Mucosa of descending colon (tissue), 3 donors: ENCODE measurements around the gene FBXO2. TPM values are rescaled to one million over a fixed set of nuclear protein-coding genes. Genes with fewer than 3 reads are reported as not detected.

Source experiments
- ATAC-seq: fragments of 200-7000 bp; cut with Tn5 transposase; one replicate; pipeline ENCODE4 v1.9.1; 2020; ENCODE audit warnings: mild to moderate bottlenecking, moderate library complexity
- DNase-seq, 3 donors: peaks; one replicate each; pipeline ENCODE4 v3.0.0-alpha.2; 2020
- H3K36me3 ChIP-seq: fragments of 200-600 bp; one replicate; pipeline ENCODE4 v1.8.0; 2021; ENCODE audit warnings: low read depth, mild to moderate bottlenecking
- H3K4me1 ChIP-seq: fragments of 200-600 bp; one replicate; pipeline ENCODE4 v1.8.0; 2021; ENCODE audit warnings: low read depth, mild to moderate bottlenecking
- H3K4me3 ChIP-seq: fragments of 200-600 bp; one replicate; pipeline ENCODE4 v1.8.0; 2021; ENCODE audit warnings: mild to moderate bottlenecking
- H3K9me3 ChIP-seq: fragments of 200-600 bp; one replicate; pipeline ENCODE4 v1.8.0; 2021; ENCODE audit warnings: mild to moderate bottlenecking
- CTCF ChIP-seq: fragments of 200-600 bp; IDR thresholded peaks from one replicate; pipeline ENCODE4 v1.8.0; 2022; ENCODE audit warnings: antibody characterized with exemption, mild to moderate bottlenecking
- intact Hi-C, 2 donors: fragments of 100-400 bp; cut with DNase I in 1 of 2; cut with micrococcal nuclease in 1 of 2; formaldehyde crosslinking; loops; one replicate each; pipeline versions ENCODE4 v1.11.0 to v1.11.1; 2022; cut with DNase I, micrococcal nuclease
- total RNA-seq, 3 donors: library from RNA; stranded (reverse); fragmentation: NEBNext Ultra II Directional in 2 of 3; extraction: Animal tissue kit (Norgen Biotek cat#: 25700) in 2 of 3; gene quantifications; one replicate each; pipeline versions ENCODE4 v1.2.1 to v1.2.4, GENCODE V29; 2021 to 2023
- donor health status: DM: no; HTN: no; CAD: no; lungs with moderate emphysema.
- donor health status: DM: no; HTN: no; CAD: no.
- donor health status: DM: no; HTN: yes; CAD: no.

FBXO2 gene
- total RNA-seq, 3 donors from 2014 or later, result 0.23 to 8.6 (median 0.63) TPM

GRCh38 chr1:11700601-11701467 is 46.6 kb upstream of the FBXO2 start:
- no peak for TF ChIP-seq CTCF
- ATAC-seq (no peak), DNase-seq (no peak)
- no peaks in the 10 kb centered on the region for H3K9me3 ChIP-seq
- no peaks in the 10 kb centered on the region for H3K4me1 ChIP-seq
- intact Hi-C loops, result no loop called here
- no peak overlapping the region for H3K4me3 ChIP-seq
- no peaks in the 10 kb centered on the region for H3K36me3 ChIP-seq

GRCh38 chr1:11697893-11698210 is 43.6 kb upstream of the FBXO2 start:
- DNase-seq, result no peak
- H3K36me3 ChIP-seq, result no peaks in the 10 kb centered on the region
- H3K9me3 ChIP-seq, result no peaks in the 10 kb centered on the region
- intact Hi-C loops, result no loop called here
- H3K4me3 ChIP-seq, result no peak overlapping the region
- no peak for ATAC-seq
- TF ChIP-seq CTCF, result no peak
- no peaks in the 10 kb centered on the region for H3K4me1 ChIP-seq

GRCh38 chr1:11697188-11697892 is 43.1 kb upstream of the FBXO2 start:
- H3K4me1 ChIP-seq, result no peaks in the 10 kb centered on the region
- DNase-seq (no peak), ATAC-seq (no peak)
- H3K9me3 ChIP-seq, result no peaks in the 10 kb centered on the region
- intact Hi-C loops, result no loop called here
- H3K4me3 ChIP-seq, result no peak overlapping the region
- TF ChIP-seq CTCF, result no peak
- H3K36me3 ChIP-seq, result no peaks in the 10 kb centered on the region

DNA sequence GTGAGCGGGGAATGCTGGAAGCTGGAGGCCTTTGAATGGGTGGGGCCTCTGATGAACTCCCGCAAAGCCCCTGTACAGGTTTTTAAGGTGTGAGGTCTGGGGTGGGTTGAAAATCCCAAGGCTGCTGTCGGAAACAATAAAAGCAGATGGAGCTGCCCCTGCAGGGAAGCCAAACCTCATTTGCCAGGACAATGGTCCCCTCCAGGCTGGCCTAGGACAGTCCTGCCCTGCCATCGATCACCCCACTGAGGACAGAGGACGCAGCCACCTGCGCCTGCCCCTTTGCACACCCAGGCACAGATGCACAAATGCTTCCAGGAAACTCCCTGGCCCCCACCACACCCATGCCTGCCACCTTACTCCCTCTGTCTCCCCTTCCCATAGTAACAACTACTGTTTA is 41.6 kb upstream of the FBXO2 start:
- TF ChIP-seq CTCF, result no peak
- ATAC-seq (no peak), DNase-seq (no peak)
- no peak overlapping the region for H3K4me3 ChIP-seq
- H3K4me1 ChIP-seq, result peaks cover 9% of the 10 kb centered on the region
- H3K9me3 ChIP-seq, result no peaks in the 10 kb centered on the region
- H3K36me3 ChIP-seq, result no peaks in the 10 kb centered on the region
- intact Hi-C loops, result no loop called here

DNA sequence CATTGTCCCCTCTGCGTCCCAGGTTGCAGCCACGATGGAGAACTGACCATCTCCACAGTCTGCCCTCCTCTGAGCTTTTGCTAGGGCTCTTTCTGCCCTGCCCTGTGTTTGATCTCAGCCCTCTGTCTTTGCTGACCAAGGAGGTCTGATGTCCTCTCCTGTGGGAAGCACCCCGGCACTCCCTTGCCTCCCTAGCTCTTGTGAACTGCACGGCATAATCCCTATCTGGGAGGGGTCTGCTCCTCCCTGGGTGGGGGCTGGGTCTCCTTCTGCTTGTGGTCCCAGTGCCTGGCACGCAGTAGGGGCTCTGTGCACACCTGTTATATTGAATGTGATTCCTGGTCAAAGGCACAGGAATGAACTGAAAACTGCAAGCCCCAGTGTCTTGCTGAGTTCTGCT is 39.7 kb upstream of the FBXO2 start:
- ATAC-seq, result no peak
- Histone ChIP-seq H3K4me3 (no peak overlapping the region), H3K4me1 (peaks cover 14% of the 10 kb centered on the region), H3K36me3 (no peaks in the 10 kb centered on the region), H3K9me3 (no peaks in the 10 kb centered on the region)
- no peak for TF ChIP-seq CTCF
- intact Hi-C loops, result no loop called here
- DNase-seq, result no peak
